PC-9 (cell line): ENCODE results near the gene TBRG4.

Experiments
- EZH2 ChIP-seq: fragments of 200-600 bp; sonication (generic); IDR thresholded peaks from 2 replicates; pipeline ENCODE4 v1.8.0; 2017; ENCODE audit warnings: antibody characterized with exemption, low read depth
- TF ChIP-seq, protein P1 (sequence below): fragments of 200-600 bp; sonication (generic); conservative IDR thresholded peaks from 2 replicates; pipeline ENCODE4 v1.6.1; 2017; ENCODE audit warnings: mixed run types, antibody characterized with exemption, mild to moderate bottlenecking, moderate library complexity

GRCh38 chr7:45131891-45132290 lies 20.4 kb upstream of the TBRG4 start:
- TF ChIP-seq, protein P1, sequence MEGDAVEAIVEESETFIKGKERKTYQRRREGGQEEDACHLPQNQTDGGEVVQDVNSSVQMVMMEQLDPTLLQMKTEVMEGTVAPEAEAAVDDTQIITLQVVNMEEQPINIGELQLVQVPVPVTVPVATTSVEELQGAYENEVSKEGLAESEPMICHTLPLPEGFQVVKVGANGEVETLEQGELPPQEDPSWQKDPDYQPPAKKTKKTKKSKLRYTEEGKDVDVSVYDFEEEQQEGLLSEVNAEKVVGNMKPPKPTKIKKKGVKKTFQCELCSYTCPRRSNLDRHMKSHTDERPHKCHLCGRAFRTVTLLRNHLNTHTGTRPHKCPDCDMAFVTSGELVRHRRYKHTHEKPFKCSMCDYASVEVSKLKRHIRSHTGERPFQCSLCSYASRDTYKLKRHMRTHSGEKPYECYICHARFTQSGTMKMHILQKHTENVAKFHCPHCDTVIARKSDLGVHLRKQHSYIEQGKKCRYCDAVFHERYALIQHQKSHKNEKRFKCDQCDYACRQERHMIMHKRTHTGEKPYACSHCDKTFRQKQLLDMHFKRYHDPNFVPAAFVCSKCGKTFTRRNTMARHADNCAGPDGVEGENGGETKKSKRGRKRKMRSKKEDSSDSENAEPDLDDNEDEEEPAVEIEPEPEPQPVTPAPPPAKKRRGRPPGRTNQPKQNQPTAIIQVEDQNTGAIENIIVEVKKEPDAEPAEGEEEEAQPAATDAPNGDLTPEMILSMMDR = no peak
- no peak for TF ChIP-seq EZH2
